CD4-positive, alpha-beta memory T cell (primary cell): ENCODE results near the gene RBM38. TPM values are rescaled to one million over a fixed set of nuclear protein-coding genes. Genes with fewer than 3 reads are reported as not detected.

Source experiments
- CTCF ChIA-PET: fragments of 350-600 bp; sonication (Branson Sonifier 250); formaldehyde crosslinking; loops from one replicate; lab custom pipeline; 2021; ENCODE audit warnings: inconsistent platforms; ENCODE audit not compliant: partially characterized antibody; lab: Charles Lee
- POLR2A ChIA-PET: fragments of 350-600 bp; sonication (Branson Sonifier 250); formaldehyde crosslinking; loops from one replicate; lab custom pipeline; 2021; ENCODE audit not compliant: partially characterized antibody; lab: Charles Lee
- DNase-seq, 5 donors: peaks; one replicate each; pipeline versions ENCODE4 v3.0.0 to v3.0.0-alpha.2; 2020 to 2022; ENCODE audit warnings: mixed read lengths in 1 of 5
- H3K27ac ChIP-seq: one replicate; pipeline ENCODE4 v1.7.0; 2013; ENCODE audit warnings: low read depth, low read length
- H3K27me3 ChIP-seq: 2 replicates; pipeline ENCODE4 v1.7.0; 2013; ENCODE audit warnings: mild to moderate bottlenecking, low read length, moderate library complexity; ENCODE audit not compliant: insufficient read depth
- H3K36me3 ChIP-seq: 2 replicates; pipeline ENCODE4 v1.7.0; 2013; ENCODE audit warnings: mild to moderate bottlenecking, low read length, moderate library complexity; ENCODE audit not compliant: insufficient read depth
- H3K4me1 ChIP-seq: 2 replicates; pipeline ENCODE4 v1.7.0; 2013; ENCODE audit warnings: mild to moderate bottlenecking, low read length, moderate library complexity; ENCODE audit not compliant: insufficient read depth
- H3K4me3 ChIP-seq, 2 donors: one replicate each; pipeline ENCODE4 v1.7.0; 2013; ENCODE audit warnings: low read length in 2 of 2, mild to moderate bottlenecking in 1 of 2
- H3K9me3 ChIP-seq, 2 donors: one replicate each; pipeline ENCODE4 v1.7.0; 2013; ENCODE audit warnings: low read length in 2 of 2, control low read depth in 1 of 2; ENCODE audit not compliant: control insufficient read depth in 1 of 2
- H3K27ac Mint-ChIP-seq, 7 donors: one replicate each; pipeline ENCODE4 v1.8.0; 2020 to 2021; ENCODE audit warnings: mixed read lengths in 7 of 7, mild to moderate bottlenecking in 6 of 7, inconsistent platforms in 3 of 7, moderate library complexity in 3 of 7
- H3K27me3 Mint-ChIP-seq, 2 donors: one replicate each; pipeline ENCODE4 v1.8.0; 2020 to 2021; ENCODE audit warnings: mixed read lengths in 2 of 2
- H3K36me3 Mint-ChIP-seq, 2 donors: one replicate each; pipeline ENCODE4 v1.8.0; 2020 to 2021; ENCODE audit warnings: mixed read lengths in 2 of 2, inconsistent platforms in 1 of 2, mild to moderate bottlenecking in 1 of 2
- H3K4me1 Mint-ChIP-seq, 4 donors: one replicate each; pipeline ENCODE4 v1.8.0; 2020 to 2021; ENCODE audit warnings: mixed read lengths in 4 of 4, mild to moderate bottlenecking in 1 of 4
- H3K4me3 Mint-ChIP-seq, 8 donors: one replicate each; pipeline ENCODE4 v1.8.0; 2020 to 2021; ENCODE audit warnings: mixed read lengths in 8 of 8, mild to moderate bottlenecking in 7 of 8, moderate library complexity in 6 of 8, inconsistent platforms in 3 of 8
- H3K9me3 Mint-ChIP-seq, 8 donors: one replicate each; pipeline ENCODE4 v1.8.0; 2020 to 2021; ENCODE audit warnings: mixed read lengths in 8 of 8, mild to moderate bottlenecking in 5 of 8, inconsistent platforms in 3 of 8, moderate library complexity in 1 of 8
- intact Hi-C: fragments of 100-400 bp; cut with micrococcal nuclease; formaldehyde crosslinking; loops from one replicate; pipeline ENCODE4 v1.15.1; 2023
- polyA plus RNA-seq, 2 donors: library from polyadenylated mRNA; unstranded; fragments of 300-500 nt; fragmentation: Illumina TruSeq; gene quantifications; one replicate each; pipeline ENCODE4 v1.2.3, GENCODE V29; 2021
- total RNA-seq, 2 experiments: library from RNA; stranded (reverse); gene quantifications; one replicate each; pipeline ENCODE4 v1.2.3, GENCODE V29; 2021

Gene RBM38
- total and polyA plus RNA-seq, 4 experiments from 2014 or later: 33.1 to 97.8 (median 77.8) TPM

- no peak for DNase-seq
- Mint-ChIP-seq H3K4me1 (peaks cover 9 to 24% (median 15%) of the 10 kb centered on the region in 4 donors), H3K4me3 (peak overlapping the region in 2 of 8 donors; percentile 5 to 17), H3K27ac (peak overlapping the region in 6 of 7 donors; percentile 20 to 86 (median 47)), H3K27me3 (no peaks in the 10 kb centered on the region), H3K9me3 (peaks cover 0 to 6% (median 0%) of the 10 kb centered on the region in 8 donors), H3K36me3 (peaks cover 11 to 46% of the 10 kb centered on the region in 2 donors)
- ChIA-PET CTCF (no interaction called here), POLR2A (interaction anchor here (1.0 to 5.4 kb wide), 3 partner anchors 8 to 12 kb away, joined by 3 to 26 read pairs (median 3); no protein-coding TSS in a partner anchor)
- peaks cover 39% of the 10 kb centered on the region for H3K36me3 ChIP-seq
- H3K9me3 ChIP-seq: no peaks in the 10 kb centered on the region
- H3K27me3 ChIP-seq: no peaks in the 10 kb centered on the region
- peaks cover 17% of the 10 kb centered on the region for H3K4me1 ChIP-seq
- no peak overlapping the region for H3K4me3 ChIP-seq
- intact Hi-C loops: no loop called here
- H3K27ac ChIP-seq: no peak overlapping the region
Measured at GRCh38 chr20:57410924-57411323, 19.7 kb downstream of the RBM38 start.

- Mint-ChIP-seq H3K27ac (peak overlapping the region in 5 of 7 donors; percentile 43 to 86 (median 65)), H3K27me3 (no peaks in the 10 kb centered on the region), H3K4me3 (no peak overlapping the region), H3K4me1 (peaks cover 9 to 27% (median 16%) of the 10 kb centered on the region in 4 donors), H3K9me3 (peaks cover 0 to 6% (median 0%) of the 10 kb centered on the region in 8 donors), H3K36me3 (peaks cover 11 to 39% of the 10 kb centered on the region in 2 donors)
- intact Hi-C loops: no loop called here
- Histone ChIP-seq H3K4me1 (peaks cover 17% of the 10 kb centered on the region), H3K9me3 (no peaks in the 10 kb centered on the region), H3K36me3 (peaks cover 33% of the 10 kb centered on the region), H3K4me3 (no peak overlapping the region), H3K27ac (no peak overlapping the region), H3K27me3 (no peaks in the 10 kb centered on the region)
- ChIA-PET POLR2A (interaction anchor here (1.2 to 3.1 kb wide), 5 partner anchors 8 to 22 kb away, joined by 3 to 22 read pairs (median 4); no protein-coding TSS in a partner anchor), CTCF (no interaction called here)
- DNase-seq: no peak
Measured at GRCh38 chr20:57411406-57412283, 20.4 kb downstream of the RBM38 start.

DNA sequence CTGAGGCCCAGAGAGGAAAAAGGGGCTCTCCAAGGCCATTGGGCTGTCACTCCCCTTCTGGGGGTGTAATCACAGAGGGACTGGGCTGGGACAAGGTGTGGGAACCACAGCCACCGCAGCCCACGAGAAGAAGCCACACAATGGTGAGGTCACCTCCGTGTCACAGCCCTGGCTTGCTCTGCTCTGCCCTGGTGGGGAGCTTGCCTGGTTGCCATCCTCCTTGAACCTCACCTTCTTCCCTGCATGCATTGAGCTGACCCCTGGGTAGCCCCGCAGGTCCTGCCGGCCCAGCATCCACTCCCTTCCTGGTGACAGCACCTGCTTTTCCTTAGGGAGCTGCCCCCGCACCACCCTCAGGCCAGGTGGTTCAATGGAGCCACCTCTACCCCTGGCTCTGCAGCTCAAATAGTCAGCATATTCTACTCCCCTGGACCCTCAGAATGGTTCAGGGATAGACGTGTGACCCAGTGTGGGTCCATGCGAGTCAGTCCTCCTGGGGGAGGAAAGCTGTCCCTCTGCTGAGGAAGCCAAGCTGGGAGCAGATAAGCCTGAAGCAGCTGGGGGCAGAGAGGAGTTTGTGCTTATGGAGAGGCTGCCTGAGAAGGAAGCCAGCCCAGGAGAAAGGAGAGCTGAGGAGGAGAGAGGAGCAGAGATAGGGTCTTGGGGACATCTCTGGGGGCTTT is 21.3 kb downstream of the RBM38 start:
- no peak for DNase-seq
- peaks cover 10 to 31% of the 10 kb centered on the region in 2 donors for H3K36me3 Mint-ChIP-seq
- peaks cover 9 to 21% (median 16%) of the 10 kb centered on the region in 4 donors for H3K4me1 Mint-ChIP-seq
- no peak overlapping the region for H3K4me3 Mint-ChIP-seq
- Histone ChIP-seq H3K4me1 (peaks cover 17% of the 10 kb centered on the region), H3K9me3 (no peaks in the 10 kb centered on the region), H3K27me3 (no peaks in the 10 kb centered on the region), H3K4me3 (no peak overlapping the region), H3K27ac (no peak overlapping the region), H3K36me3 (peaks cover 26% of the 10 kb centered on the region)
- ChIA-PET CTCF (interaction anchor here (0.6 to 1.6 kb wide), 6 partner anchors 14 to 28 kb away, joined by 3 to 6 read pairs (median 4); no protein-coding TSS in a partner anchor), POLR2A (interaction anchor here (0.8 to 3.1 kb wide), 8 partner anchors 9 to 23 kb away, joined by 3 to 22 read pairs (median 4); no protein-coding TSS in a partner anchor)
- no peaks in the 10 kb centered on the region for H3K27me3 Mint-ChIP-seq
- peaks cover 0 to 6% (median 0%) of the 10 kb centered on the region in 8 donors for H3K9me3 Mint-ChIP-seq
- H3K27ac Mint-ChIP-seq: peak overlapping the region in 3 of 7 donors; percentile 46 to 73 (median 65)
- intact Hi-C loops: no loop called here

DNA sequence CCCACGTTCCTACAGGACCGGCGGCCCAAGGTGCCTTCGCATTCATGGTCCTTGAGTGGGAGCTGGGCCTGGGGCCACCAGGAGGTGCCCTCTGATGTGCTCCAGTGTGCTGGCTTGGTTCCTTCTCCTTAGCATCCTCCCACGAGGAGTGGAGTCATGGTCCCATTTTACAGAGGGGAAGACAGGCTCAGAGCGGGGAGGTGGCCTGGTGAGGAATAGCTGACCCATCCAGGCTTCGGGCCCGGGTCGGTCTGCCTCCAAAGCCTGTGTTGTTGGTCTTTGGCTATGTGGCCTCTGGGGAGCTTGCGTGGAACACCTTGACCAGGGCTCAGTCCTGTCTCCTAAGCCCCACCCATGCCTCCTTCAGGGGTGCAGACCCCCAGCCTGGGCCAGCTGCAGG is 22.8 kb downstream of the RBM38 start:
- no peaks in the 10 kb centered on the region for H3K27me3 ChIP-seq
- Mint-ChIP-seq H3K4me1 (peaks cover 10 to 22% (median 14%) of the 10 kb centered on the region in 4 donors), H3K27ac (peak overlapping the region in 1 of 7 donors; percentile 65), H3K36me3 (peaks cover 0 to 16% of the 10 kb centered on the region in 2 donors), H3K9me3 (peaks cover 0 to 4% (median 0%) of the 10 kb centered on the region in 8 donors), H3K4me3 (no peak overlapping the region), H3K27me3 (no peaks in the 10 kb centered on the region)
- no peaks in the 10 kb centered on the region for H3K9me3 ChIP-seq
- ChIA-PET CTCF (interaction anchor here (1.2 to 1.6 kb wide), 4 partner anchors 19 to 29 kb away, joined by 3 to 6 read pairs (median 5); no protein-coding TSS in a partner anchor), POLR2A (interaction anchor here (1.4 to 3.1 kb wide), 4 partner anchors 12 to 19 kb away, joined by 3 to 22 read pairs (median 6); no protein-coding TSS in a partner anchor)
- no peak overlapping the region for H3K27ac ChIP-seq
- no peak for DNase-seq
- peaks cover 20% of the 10 kb centered on the region for H3K4me1 ChIP-seq
- peaks cover 12% of the 10 kb centered on the region for H3K36me3 ChIP-seq
- H3K4me3 ChIP-seq: no peak overlapping the region
- intact Hi-C loops: no loop called here

- no peak overlapping the region for H3K4me3 Mint-ChIP-seq
- ChIA-PET POLR2A (interaction anchor here (1.4 to 4.5 kb wide), 2 partner anchors 15 to 22 kb away, joined by 3 to 17 read pairs; partner anchors contain the start of gene RBM38), CTCF (no interaction called here)
- H3K27me3 Mint-ChIP-seq: no peaks in the 10 kb centered on the region
- H3K36me3 Mint-ChIP-seq: peaks cover 0 to 8% of the 10 kb centered on the region in 2 donors
- H3K9me3 Mint-ChIP-seq: peaks cover 0 to 4% (median 0%) of the 10 kb centered on the region in 8 donors
- no peak overlapping the region for H3K27ac ChIP-seq
- no peak for DNase-seq
- no peak overlapping the region for H3K4me3 ChIP-seq
- H3K27me3 ChIP-seq: no peaks in the 10 kb centered on the region
- peak overlapping the region in 1 of 7 donors; percentile 50 for H3K27ac Mint-ChIP-seq
- peaks cover 20% of the 10 kb centered on the region for H3K4me1 ChIP-seq
- H3K9me3 ChIP-seq: no peaks in the 10 kb centered on the region
- peaks cover 10 to 19% (median 14%) of the 10 kb centered on the region in 4 donors for H3K4me1 Mint-ChIP-seq
- intact Hi-C loops: no loop called here
- H3K36me3 ChIP-seq: peaks cover 3% of the 10 kb centered on the region
Measured at GRCh38 chr20:57414867-57415592, 23.8 kb downstream of the RBM38 start.

DNA sequence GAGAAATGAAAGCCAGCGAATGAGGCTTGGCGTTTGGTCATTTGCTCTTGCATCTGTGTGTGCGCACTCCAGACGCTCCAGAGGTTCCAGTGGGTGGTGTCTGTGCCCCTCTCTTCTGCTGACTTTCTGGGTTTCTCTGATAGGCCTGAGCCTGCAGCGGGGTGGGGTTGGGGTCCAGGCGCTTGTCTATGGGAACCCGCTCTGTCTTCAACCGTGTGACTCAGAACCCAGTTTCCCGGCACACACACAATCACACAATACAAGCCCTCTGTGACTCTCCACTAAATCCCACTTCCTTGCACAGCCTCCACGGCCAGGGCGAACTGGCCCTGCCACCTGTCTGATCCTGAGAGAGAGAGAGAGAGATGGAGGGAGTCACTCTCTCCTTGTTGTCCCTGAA is 24.6 kb downstream of the RBM38 start:
- peaks cover 0 to 2% of the 10 kb centered on the region in 2 donors for H3K36me3 Mint-ChIP-seq
- intact Hi-C loops: no loop called here
- no peaks in the 10 kb centered on the region for H3K27me3 Mint-ChIP-seq
- H3K4me3 Mint-ChIP-seq: no peak overlapping the region
- no peaks in the 10 kb centered on the region for H3K27me3 ChIP-seq
- H3K4me1 Mint-ChIP-seq: peaks cover 10 to 16% (median 13%) of the 10 kb centered on the region in 4 donors
- H3K9me3 ChIP-seq: no peaks in the 10 kb centered on the region
- H3K9me3 Mint-ChIP-seq: peaks cover 0 to 4% (median 0%) of the 10 kb centered on the region in 8 donors
- H3K27ac ChIP-seq: no peak overlapping the region
- H3K4me3 ChIP-seq: no peak overlapping the region
- DNase-seq: no peak
- ChIA-PET POLR2A (interaction anchor here (1.0 to 4.5 kb wide), 3 partner anchors 18 to 23 kb away, joined by 4 to 17 read pairs (median 6); partner anchors contain the start of gene RBM38), CTCF (no interaction called here)
- peak overlapping the region in 2 of 7 donors; percentile 59 to 65 for H3K27ac Mint-ChIP-seq
- H3K4me1 ChIP-seq: peaks cover 20% of the 10 kb centered on the region
- H3K36me3 ChIP-seq: no peaks in the 10 kb centered on the region
